HL-60 (cell line): ENCODE measurements around the gene SECISBP2.

ENCODE experiments used
- GABPA ChIP-seq: IDR thresholded peaks from 2 replicates; pipeline ENCODE4 v1.6.1; 2012; ENCODE audit warnings: low read depth
- POLR2AphosphoS5 ChIP-seq: IDR thresholded peaks from 2 replicates; pipeline ENCODE4 v1.6.1; 2012; ENCODE audit warnings: low read depth
- SPI1 ChIP-seq: IDR thresholded peaks from 2 replicates; pipeline ENCODE4 v1.6.1; 2012; ENCODE audit warnings: low read depth, mild to moderate bottlenecking, borderline replicate concordance
- TF ChIP-seq, protein P1 (sequence below): IDR thresholded peaks from one replicate; pipeline ENCODE4 v1.5.1; 2011; ENCODE audit warnings: low read length, control low read depth, inconsistent platforms; ENCODE audit not compliant: insufficient read depth
- TF ChIP-seq, protein P2 (sequence below): IDR thresholded peaks from 2 replicates; pipeline ENCODE4 v1.6.1; 2012; ENCODE audit warnings: low read depth; ENCODE audit not compliant: insufficient replicate concordance

DNA sequence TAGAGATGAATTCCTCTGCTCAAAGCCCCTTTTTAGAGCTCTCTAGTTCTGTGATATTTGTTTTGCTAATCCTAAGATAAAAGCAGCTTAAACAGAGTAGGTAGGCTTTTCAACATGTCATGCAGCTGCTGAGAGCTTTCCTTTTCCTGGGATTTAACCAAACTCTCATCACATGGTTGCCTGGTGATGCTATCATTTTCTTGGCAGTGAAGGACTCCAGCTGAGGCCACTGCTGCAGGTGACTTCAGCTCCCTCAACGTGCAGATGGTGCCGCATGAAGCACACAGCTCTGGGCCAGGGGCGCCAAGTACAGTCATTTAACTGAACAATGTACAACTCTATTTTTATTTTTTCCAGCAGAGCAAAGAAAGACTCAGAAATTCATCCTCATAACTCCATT, 42.2 kb downstream of the SECISBP2 start:
- TF ChIP-seq, protein P1, sequence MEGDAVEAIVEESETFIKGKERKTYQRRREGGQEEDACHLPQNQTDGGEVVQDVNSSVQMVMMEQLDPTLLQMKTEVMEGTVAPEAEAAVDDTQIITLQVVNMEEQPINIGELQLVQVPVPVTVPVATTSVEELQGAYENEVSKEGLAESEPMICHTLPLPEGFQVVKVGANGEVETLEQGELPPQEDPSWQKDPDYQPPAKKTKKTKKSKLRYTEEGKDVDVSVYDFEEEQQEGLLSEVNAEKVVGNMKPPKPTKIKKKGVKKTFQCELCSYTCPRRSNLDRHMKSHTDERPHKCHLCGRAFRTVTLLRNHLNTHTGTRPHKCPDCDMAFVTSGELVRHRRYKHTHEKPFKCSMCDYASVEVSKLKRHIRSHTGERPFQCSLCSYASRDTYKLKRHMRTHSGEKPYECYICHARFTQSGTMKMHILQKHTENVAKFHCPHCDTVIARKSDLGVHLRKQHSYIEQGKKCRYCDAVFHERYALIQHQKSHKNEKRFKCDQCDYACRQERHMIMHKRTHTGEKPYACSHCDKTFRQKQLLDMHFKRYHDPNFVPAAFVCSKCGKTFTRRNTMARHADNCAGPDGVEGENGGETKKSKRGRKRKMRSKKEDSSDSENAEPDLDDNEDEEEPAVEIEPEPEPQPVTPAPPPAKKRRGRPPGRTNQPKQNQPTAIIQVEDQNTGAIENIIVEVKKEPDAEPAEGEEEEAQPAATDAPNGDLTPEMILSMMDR, result no peak
- TF ChIP-seq SPI1, result no peak
- TF ChIP-seq, protein P2, sequence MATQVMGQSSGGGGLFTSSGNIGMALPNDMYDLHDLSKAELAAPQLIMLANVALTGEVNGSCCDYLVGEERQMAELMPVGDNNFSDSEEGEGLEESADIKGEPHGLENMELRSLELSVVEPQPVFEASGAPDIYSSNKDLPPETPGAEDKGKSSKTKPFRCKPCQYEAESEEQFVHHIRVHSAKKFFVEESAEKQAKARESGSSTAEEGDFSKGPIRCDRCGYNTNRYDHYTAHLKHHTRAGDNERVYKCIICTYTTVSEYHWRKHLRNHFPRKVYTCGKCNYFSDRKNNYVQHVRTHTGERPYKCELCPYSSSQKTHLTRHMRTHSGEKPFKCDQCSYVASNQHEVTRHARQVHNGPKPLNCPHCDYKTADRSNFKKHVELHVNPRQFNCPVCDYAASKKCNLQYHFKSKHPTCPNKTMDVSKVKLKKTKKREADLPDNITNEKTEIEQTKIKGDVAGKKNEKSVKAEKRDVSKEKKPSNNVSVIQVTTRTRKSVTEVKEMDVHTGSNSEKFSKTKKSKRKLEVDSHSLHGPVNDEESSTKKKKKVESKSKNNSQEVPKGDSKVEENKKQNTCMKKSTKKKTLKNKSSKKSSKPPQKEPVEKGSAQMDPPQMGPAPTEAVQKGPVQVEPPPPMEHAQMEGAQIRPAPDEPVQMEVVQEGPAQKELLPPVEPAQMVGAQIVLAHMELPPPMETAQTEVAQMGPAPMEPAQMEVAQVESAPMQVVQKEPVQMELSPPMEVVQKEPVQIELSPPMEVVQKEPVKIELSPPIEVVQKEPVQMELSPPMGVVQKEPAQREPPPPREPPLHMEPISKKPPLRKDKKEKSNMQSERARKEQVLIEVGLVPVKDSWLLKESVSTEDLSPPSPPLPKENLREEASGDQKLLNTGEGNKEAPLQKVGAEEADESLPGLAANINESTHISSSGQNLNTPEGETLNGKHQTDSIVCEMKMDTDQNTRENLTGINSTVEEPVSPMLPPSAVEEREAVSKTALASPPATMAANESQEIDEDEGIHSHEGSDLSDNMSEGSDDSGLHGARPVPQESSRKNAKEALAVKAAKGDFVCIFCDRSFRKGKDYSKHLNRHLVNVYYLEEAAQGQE, result no peak
- no peak for TF ChIP-seq POLR2AphosphoS5
- no peak for TF ChIP-seq GABPA
